Pancreas (tissue), 10 donors: ENCODE results near the gene CD79A. TPM values are rescaled to one million over a fixed set of nuclear protein-coding genes. Genes with fewer than 3 reads are reported as not detected.

Experiments used
- ATAC-seq, 4 donors: fragments of 200-7000 bp; cut with Tn5 transposase; one replicate each; pipeline versions ENCODE4 v1.8.0 to v1.9.1; 2020; ENCODE audit warnings: mild to moderate bottlenecking in 4 of 4, moderate library complexity in 4 of 4
- DNase-seq, 6 donors: peaks; one replicate each; pipeline ENCODE4 v3.0.0-alpha.2; 2020
- FAIRE-seq: peaks from 2 replicates; lab custom pipeline; 2012; peaks lifted over from hg19 to GRCh38; lab: Jason Lieb, UNC
- H3K27ac ChIP-seq, 4 donors: fragments of 200-600 bp; sonication (generic); 1 replicate in 3 of 4; 2 replicates in 1 of 4; pipeline versions ENCODE4 v1.5.0 to v1.8.0; 2020
- H3K27me3 ChIP-seq, 4 donors: fragments of 200-600 bp; one replicate each; pipeline ENCODE4 v1.8.0; 2021
- H3K36me3 ChIP-seq, 3 donors: fragments of 200-600 bp; sonication (generic) in 1 of 3; one replicate each; pipeline versions ENCODE4 v1.5.0 to v1.8.0; 2020 to 2021
- H3K4me1 ChIP-seq, 3 donors: fragments of 200-600 bp; one replicate each; pipeline ENCODE4 v1.8.0; 2021
- H3K4me3 ChIP-seq, 4 donors: fragments of 200-600 bp; sonication (generic) in 2 of 4; one replicate each; pipeline versions ENCODE4 v1.5.0 to v1.8.0; 2020 to 2021
- H3K9me3 ChIP-seq, 4 donors: fragments of 200-600 bp; one replicate each; pipeline ENCODE4 v1.8.0; 2021
- CTCF ChIP-seq, 4 donors: fragments of 200-600 bp; sonication (generic) in 3 of 4; IDR thresholded peaks; one replicate each; pipeline versions ENCODE4 v1.5.0 to v1.8.0; 2021; ENCODE audit warnings: antibody characterized with exemption in 4 of 4
- WGBS, 2 donors: extraction: QIAGEN DNeasy Blood & Tissue Kit; methylation state at CpG; one replicate each; pipeline ENCODE4 v1.1.7; 2013; 5-methylcytosine and 5-hydroxymethylcytosine counted together
- intact Hi-C, 3 donors: fragments of 100-400 bp; cut with DNase I; formaldehyde crosslinking; loops; one replicate each; pipeline versions ENCODE4 v1.11.1 to v1.14.2; 2022
- polyA plus RNA-seq, 2 donors: library from polyadenylated mRNA; stranded (reverse); fragments of 200-250 nt; gene quantifications; one replicate each; pipeline ENCODE4 v1.2.3, GENCODE V29; 2013
- total RNA-seq, 6 donors: library from RNA; stranded (reverse); fragmentation: NEBNext Ultra II Directional in 4 of 6; extraction: Animal tissue kit (Norgen Biotek cat#: 25700) in 4 of 6; gene quantifications; one replicate each; pipeline versions ENCODE4 v1.2.1 to v1.2.4, GENCODE V29; 2021 to 2023
- donor health status: healthy with polysubstance abuse.
- donor health status: DM: no; HTN: no; CAD: no; lungs with moderate emphysema.
- donor health status: DM: no; HTN: no; CAD: no.
- donor health status: control.
- donor health status: control.
- donor health status: Bipolar disorder and iron deficiency.
- donor health status: DM: yes; HTN: yes; CAD: no.
- donor health status: DM: no; HTN: no; CAD: no.
- donor health status: DM: no; HTN: no; CAD: no.
- donor health status: DM: yes; HTN: yes; CAD: no.

CD79A gene
- total and polyA plus RNA-seq, 8 donors = 0.11 to 1.00 (median 0.28) TPM; not detected in 1

- no peak for ATAC-seq
- WGBS, 2 donors = 63 to 69% methylated on average over 12 to 13 of the region's 13 CpGs
- no peak for TF ChIP-seq CTCF (IDR thresholded peaks at IDR 0.05)
- intact Hi-C loops = no loop called here
- Histone ChIP-seq H3K9me3 (no peaks in the 10 kb centered on the region), H3K4me3 (no peak overlapping the region), H3K27me3 (no peaks in the 10 kb centered on the region), H3K36me3 (peaks cover 0 to 5% (median 0%) of the 10 kb centered on the region in 3 donors), H3K27ac (no peak overlapping the region), H3K4me1 (no peaks in the 10 kb centered on the region)
- DNase-seq = no peak
- FAIRE-seq = no peak
Observed at GRCh38 chr19:41909706-41910105, 32.6 kb downstream of the CD79A start.

GRCh38 chr19:41910240-41910991 lies 33.3 kb downstream of the CD79A start:
- Histone ChIP-seq H3K27ac (no peak overlapping the region), H3K9me3 (no peaks in the 10 kb centered on the region), H3K4me1 (no peaks in the 10 kb centered on the region), H3K4me3 (no peak overlapping the region), H3K27me3 (peaks cover 0 to 3% (median 0%) of the 10 kb centered on the region in 4 donors), H3K36me3 (peaks cover 0 to 5% (median 0%) of the 10 kb centered on the region in 3 donors)
- ATAC-seq = peak in 1 of 4 donors; percentile 7
- no peak for TF ChIP-seq CTCF (IDR thresholded peaks at IDR 0.05)
- intact Hi-C loops = no loop called here
- WGBS, 2 donors = 37 to 47% methylated on average over 12 of the region's 12 CpGs
- no peak for DNase-seq
- no peak for FAIRE-seq

GRCh38 chr19:41910992-41911888 lies 34.2 kb downstream of the CD79A start:
- 43 to 58% methylated on average over 13 of the region's 13 CpGs for WGBS, 2 donors
- Histone ChIP-seq H3K27ac (no peak overlapping the region), H3K36me3 (peaks cover 0 to 5% (median 0%) of the 10 kb centered on the region in 3 donors), H3K4me1 (no peaks in the 10 kb centered on the region), H3K4me3 (no peak overlapping the region), H3K9me3 (no peaks in the 10 kb centered on the region), H3K27me3 (peaks cover 0 to 7% (median 0%) of the 10 kb centered on the region in 4 donors)
- DNase-seq (peak in 1 of 6 donors; percentile 45), ATAC-seq (no peak), FAIRE-seq (no peak)
- intact Hi-C loops = no loop called here
- no peak for TF ChIP-seq CTCF (IDR thresholded peaks at IDR 0.05)

GRCh38 chr19:41911889-41912731 lies 35.0 kb downstream of the CD79A start:
- Histone ChIP-seq H3K27ac (no peak overlapping the region), H3K4me1 (no peaks in the 10 kb centered on the region), H3K27me3 (peaks cover 0 to 7% (median 0%) of the 10 kb centered on the region in 4 donors), H3K36me3 (no peaks in the 10 kb centered on the region), H3K4me3 (no peak overlapping the region), H3K9me3 (no peaks in the 10 kb centered on the region)
- DNase-seq (peak in 1 of 6 donors; percentile 51), FAIRE-seq (no peak), ATAC-seq (no peak)
- intact Hi-C loops = no loop called here
- 11 to 17% methylated on average over 25 to 29 of the region's 29 CpGs for WGBS, 2 donors
- no peak for TF ChIP-seq CTCF (IDR thresholded peaks at IDR 0.05)
